ENCODE measurements around the gene CHP1. TPM values are rescaled to one million over a fixed set of nuclear protein-coding genes. Genes with fewer than 3 reads are reported as not detected.
A peak's percentile ranks its signal among the peaks of the same experiment; 100 is the strongest.

The CHP1 gene
- total RNA-seq, 4 donors from 2014 or later, result 115 to 241 (median 160) TPM

- peak overlapping the region; percentile 92 to 98 (median 94) for H3K27ac ChIP-seq
- no peaks in the 10 kb centered on the region for H3K27me3 ChIP-seq
- peaks cover 5 to 51% (median 13%) of the 10 kb centered on the region in 3 donors for H3K4me1 ChIP-seq
- peaks cover 0 to 55% (median 12%) of the 10 kb centered on the region in 3 donors for H3K36me3 ChIP-seq
- peak overlapping the region; percentile 70 to 90 (median 76) for H3K4me3 ChIP-seq
- 0% methylated on average over 20 of the region's 20 CpGs for WGBS, 2 donors
- no peak for TF ChIP-seq POLR2A (IDR thresholded peaks at IDR 0.05)
- TF ChIP-seq, protein P1, sequence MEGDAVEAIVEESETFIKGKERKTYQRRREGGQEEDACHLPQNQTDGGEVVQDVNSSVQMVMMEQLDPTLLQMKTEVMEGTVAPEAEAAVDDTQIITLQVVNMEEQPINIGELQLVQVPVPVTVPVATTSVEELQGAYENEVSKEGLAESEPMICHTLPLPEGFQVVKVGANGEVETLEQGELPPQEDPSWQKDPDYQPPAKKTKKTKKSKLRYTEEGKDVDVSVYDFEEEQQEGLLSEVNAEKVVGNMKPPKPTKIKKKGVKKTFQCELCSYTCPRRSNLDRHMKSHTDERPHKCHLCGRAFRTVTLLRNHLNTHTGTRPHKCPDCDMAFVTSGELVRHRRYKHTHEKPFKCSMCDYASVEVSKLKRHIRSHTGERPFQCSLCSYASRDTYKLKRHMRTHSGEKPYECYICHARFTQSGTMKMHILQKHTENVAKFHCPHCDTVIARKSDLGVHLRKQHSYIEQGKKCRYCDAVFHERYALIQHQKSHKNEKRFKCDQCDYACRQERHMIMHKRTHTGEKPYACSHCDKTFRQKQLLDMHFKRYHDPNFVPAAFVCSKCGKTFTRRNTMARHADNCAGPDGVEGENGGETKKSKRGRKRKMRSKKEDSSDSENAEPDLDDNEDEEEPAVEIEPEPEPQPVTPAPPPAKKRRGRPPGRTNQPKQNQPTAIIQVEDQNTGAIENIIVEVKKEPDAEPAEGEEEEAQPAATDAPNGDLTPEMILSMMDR (IDR thresholded peaks at IDR 0.05), result no peak
- intact Hi-C loops (cut with DNase I), result no loop called here
- H3K9me3 ChIP-seq, result no peaks in the 10 kb centered on the region
- no peak for DNase-seq
Measured at GRCh38 chr15:41284427-41285177, 53.5 kb downstream of the CHP1 start.

- H3K36me3 ChIP-seq, result peaks cover 0 to 55% (median 10%) of the 10 kb centered on the region in 3 donors
- peak overlapping the region; percentile 70 to 90 (median 76) for H3K4me3 ChIP-seq
- peaks cover 5 to 51% (median 13%) of the 10 kb centered on the region in 3 donors for H3K4me1 ChIP-seq
- intact Hi-C loops (cut with DNase I), result no loop called here
- 25 to 38% methylated on average over 5 to 7 of the region's 7 CpGs for WGBS, 2 donors
- peak overlapping the region; percentile 92 to 98 (median 94) for H3K27ac ChIP-seq
- TF ChIP-seq, protein P1 (IDR thresholded peaks at IDR 0.05), result no peak
- no peak for TF ChIP-seq POLR2A (IDR thresholded peaks at IDR 0.05)
- no peak for DNase-seq
- no peaks in the 10 kb centered on the region for H3K27me3 ChIP-seq
- no peaks in the 10 kb centered on the region for H3K9me3 ChIP-seq
Measured at GRCh38 chr15:41285285-41285684, 54.2 kb downstream of the CHP1 start.

DNA sequence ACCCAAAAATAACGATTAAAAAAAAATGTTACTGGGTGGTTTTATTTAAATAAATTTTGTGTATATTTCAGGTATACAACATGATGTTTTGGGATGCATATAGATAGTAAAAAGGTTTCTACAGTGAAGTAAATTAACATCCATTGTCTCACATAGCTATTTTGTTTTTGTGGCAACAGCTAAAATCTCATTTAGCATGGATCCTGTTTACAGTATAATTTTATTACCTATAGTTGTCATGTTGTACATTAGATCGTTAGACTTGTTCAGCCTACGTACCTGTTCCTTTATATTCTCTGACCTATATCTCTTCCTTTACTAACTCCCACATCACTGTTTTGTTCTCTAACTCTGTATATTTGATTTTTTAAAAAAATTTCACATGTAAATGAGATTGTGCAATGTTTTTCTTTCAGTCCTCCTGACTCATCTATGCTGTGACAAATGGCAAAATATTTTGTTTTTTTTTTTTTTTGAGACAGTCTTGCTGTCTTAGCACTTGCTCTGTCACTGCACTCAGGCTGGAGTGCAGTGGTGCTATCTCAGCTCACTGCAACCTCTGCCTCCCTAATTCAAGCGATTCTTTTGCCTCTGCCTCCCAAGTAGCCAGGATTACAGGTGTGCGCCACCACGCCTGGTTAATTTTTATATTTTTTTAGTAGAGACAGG, 55.7 kb downstream of the CHP1 start:
- H3K27me3 ChIP-seq, result no peaks in the 10 kb centered on the region
- no peak overlapping the region for H3K4me3 ChIP-seq
- no peak for DNase-seq
- H3K9me3 ChIP-seq, result no peaks in the 10 kb centered on the region
- peak overlapping the region in 2 of 4 donors; percentile 5 to 36 for H3K27ac ChIP-seq
- intact Hi-C loops (cut with DNase I), result no loop called here
- WGBS, 2 donors, result 93 to 96% methylated on average over 6 of the region's 6 CpGs
- TF ChIP-seq POLR2A (IDR thresholded peaks at IDR 0.05), result no peak
- TF ChIP-seq, protein P1 (IDR thresholded peaks at IDR 0.05), result no peak
- peaks cover 5 to 51% (median 13%) of the 10 kb centered on the region in 3 donors for H3K4me1 ChIP-seq
- peaks cover 0 to 65% (median 11%) of the 10 kb centered on the region in 3 donors for H3K36me3 ChIP-seq

GRCh38 chr15:41288464-41288863, 57.4 kb downstream of the CHP1 start:
- Histone ChIP-seq H3K4me3 (no peak overlapping the region), H3K36me3 (peaks cover 0 to 80% (median 22%) of the 10 kb centered on the region in 3 donors), H3K4me1 (peaks cover 5 to 43% (median 7%) of the 10 kb centered on the region in 3 donors), H3K9me3 (no peaks in the 10 kb centered on the region), H3K27ac (no peak overlapping the region), H3K27me3 (no peaks in the 10 kb centered on the region)
- intact Hi-C loops (cut with DNase I), result no loop called here
- no peak for DNase-seq
- 94 to 100% methylated on average over 1 of the region's 1 CpG for WGBS, 2 donors
- TF ChIP-seq, protein P1 (IDR thresholded peaks at IDR 0.05), result no peak
- no peak for TF ChIP-seq POLR2A (IDR thresholded peaks at IDR 0.05)

GRCh38 chr15:41289953-41290352, 58.9 kb downstream of the CHP1 start:
- intact Hi-C loops (cut with DNase I), result no loop called here
- TF ChIP-seq, protein P1 (IDR thresholded peaks at IDR 0.05), result no peak
- no peak for TF ChIP-seq POLR2A (IDR thresholded peaks at IDR 0.05)

More at GRCh38 chr15:41289953-41290352, 58.9 kb downstream of the CHP1 start:
- DNase-seq, result no peak
- peaks cover 0 to 95% (median 22%) of the 10 kb centered on the region in 3 donors for H3K36me3 ChIP-seq
- H3K9me3 ChIP-seq, result no peaks in the 10 kb centered on the region
- H3K27me3 ChIP-seq, result no peaks in the 10 kb centered on the region
- H3K27ac ChIP-seq, result no peak overlapping the region
- WGBS, 2 donors, result 77 to 80% methylated on average over 2 of the region's 2 CpGs
- H3K4me3 ChIP-seq, result no peak overlapping the region
- H3K4me1 ChIP-seq, result peaks cover 5 to 40% (median 7%) of the 10 kb centered on the region in 3 donors

Measured in esophagus squamous epithelium (tissue), 5 donors.